Endothelial cell of umbilical vein (primary cell): ENCODE data around the gene KMT2B. TPM values are rescaled to one million over a fixed set of nuclear protein-coding genes. Genes with fewer than 3 reads are reported as not detected.

Experiments used
- BruUV-seq: library from RNA; stranded (reverse); fragments of 400-500 nt; replicated peaks from 2 replicates; lab custom pipeline; 2021; lab: Mats Ljungman, UMichigan
- CTCF ChIA-PET: fragments of 300-600, 350-600 bp; sonication (Branson Sonifier 250); formaldehyde crosslinking; loops from one replicate; lab custom pipeline; 2021; ENCODE audit warnings: antibody characterized with exemption, inconsistent platforms; lab: Charles Lee
- POLR2A ChIA-PET: fragments of 300-600, 350-600 bp; sonication (Branson Sonifier 250); formaldehyde crosslinking; loops from one replicate; lab custom pipeline; 2021; ENCODE audit warnings: antibody characterized with exemption, inconsistent platforms; lab: Charles Lee
- DNase-seq: peaks from one replicate; pipeline ENCODE4 v3.0.0-alpha.2; 2011; ENCODE audit warnings: low read depth, low spot score
- FAIRE-seq: peaks from 2 replicates; lab custom pipeline; 2011; peaks lifted over from hg19 to GRCh38; lab: Jason Lieb, UNC
- H2AFZ ChIP-seq: 2 replicates; pipeline ENCODE4 v1.6.0; 2012; ENCODE audit warnings: low read depth, low read length, control low read depth, inconsistent platforms
- H3K27ac ChIP-seq: 2 replicates; pipeline ENCODE4 v1.5.1; 2011; ENCODE audit warnings: low read depth, mild to moderate bottlenecking, control low read depth, low read length, moderate library complexity; ENCODE audit not compliant: insufficient read depth
- H3K27me3 ChIP-seq, 2 experiments: 2 replicates each; pipeline versions ENCODE4 v1.6.0 to v1.6.1; 2011; ENCODE audit warnings: low read length in 2 of 2, mixed read lengths in 1 of 2; ENCODE audit not compliant: control insufficient read depth in 2 of 2, insufficient read depth in 2 of 2
- H3K36me3 ChIP-seq, 2 experiments: 2 replicates in 1 of 2; 3 replicates in 1 of 2; pipeline ENCODE4 v1.5.1; 2011; ENCODE audit warnings: low read length in 2 of 2, mild to moderate bottlenecking in 1 of 2, moderate library complexity in 1 of 2; ENCODE audit not compliant: control insufficient read depth in 2 of 2, insufficient read depth in 2 of 2; ENCODE audit errors: extremely low read depth in 1 of 2
- H3K4me1 ChIP-seq: 3 replicates; pipeline ENCODE4 v1.5.1; 2011; ENCODE audit warnings: mild to moderate bottlenecking, low read length; ENCODE audit not compliant: control insufficient read depth, insufficient read depth; ENCODE audit errors: extremely low read depth
- H3K4me2 ChIP-seq: 2 replicates; pipeline ENCODE4 v1.6.1; 2011; ENCODE audit warnings: low read length, control low read depth, mixed read lengths; ENCODE audit not compliant: insufficient read depth
- H3K4me3 ChIP-seq, 3 experiments: fragments of 200-600 bp in 1 of 3; sonication (generic), shearing (Covaris generic) in 1 of 3; replicated peaks in 1 of 3; 2 replicates each; pipeline ENCODE4 v1.5.1; 2011 to 2016; ENCODE audit warnings: control low read depth in 3 of 3, low read length in 3 of 3, mild to moderate bottlenecking in 2 of 3, inconsistent platforms in 1 of 3, low read depth in 1 of 3, moderate library complexity in 1 of 3; ENCODE audit not compliant: insufficient read depth in 1 of 3
- H3K79me2 ChIP-seq: 2 replicates; pipeline ENCODE4 v1.6.0; 2012; ENCODE audit warnings: low read length, inconsistent platforms; ENCODE audit not compliant: control insufficient read depth, insufficient read depth
- H3K9ac ChIP-seq: replicated peaks from 2 replicates; pipeline ENCODE3; 2011; ENCODE audit warnings: low read length, control low read depth; ENCODE audit not compliant: insufficient read depth; ENCODE audit errors: extremely low read depth
- H3K9me1 ChIP-seq: replicated peaks from 3 replicates; pipeline ENCODE4 v1.6.0; 2011; ENCODE audit warnings: mild to moderate bottlenecking, low read length; ENCODE audit not compliant: control insufficient read depth, insufficient read depth; ENCODE audit errors: extremely low read depth
- H3K9me3 ChIP-seq: replicated peaks from 2 replicates; pipeline ENCODE4 v1.5.1; 2012; ENCODE audit warnings: low read length, inconsistent platforms; ENCODE audit not compliant: control insufficient read depth, insufficient read depth
- H4K20me1 ChIP-seq: replicated peaks from 2 replicates; pipeline ENCODE3; 2011; ENCODE audit warnings: mild to moderate bottlenecking, low read length; ENCODE audit not compliant: control insufficient read depth, insufficient read depth; ENCODE audit errors: extremely low read depth
- EZH2 ChIP-seq: IDR thresholded peaks from 2 replicates; pipeline ENCODE4 v1.6.1; 2012; ENCODE audit warnings: borderline replicate concordance, low read depth, mild to moderate bottlenecking, moderate library complexity, low read length, inconsistent platforms; ENCODE audit not compliant: severe bottlenecking
- FOS ChIP-seq: IDR thresholded peaks from 2 replicates; pipeline ENCODE4 v1.6.1; 2011; ENCODE audit warnings: mild to moderate bottlenecking, low read length, moderate library complexity, borderline replicate concordance; ENCODE audit not compliant: insufficient read depth
- GATA2 ChIP-seq: IDR thresholded peaks from 2 replicates; pipeline ENCODE4 v1.7.0; 2011; ENCODE audit warnings: low read depth, mild to moderate bottlenecking, moderate library complexity, mixed read lengths, low read length; ENCODE audit not compliant: insufficient read length, insufficient read depth
- JUN ChIP-seq: IDR thresholded peaks from 2 replicates; pipeline ENCODE4 v1.6.1; 2011; ENCODE audit warnings: borderline replicate concordance, low read depth; ENCODE audit not compliant: insufficient read length, insufficient read depth
- MYC ChIP-seq: IDR thresholded peaks from one replicate; pipeline ENCODE4 v1.6.1; 2011; ENCODE audit warnings: mild to moderate bottlenecking, low read depth, low read length
- POLR2A ChIP-seq: IDR thresholded peaks from 2 replicates; pipeline ENCODE4 v1.6.1; 2012; ENCODE audit warnings: low read depth, mild to moderate bottlenecking, control low read depth, low read length
- POLR2AphosphoS5 ChIP-seq: IDR thresholded peaks from 2 replicates; pipeline ENCODE4 v1.6.1; 2012; ENCODE audit warnings: low read depth, mild to moderate bottlenecking, control low read depth, low read length, moderate library complexity; ENCODE audit not compliant: insufficient read depth
- dilution Hi-C: fragments of 300-500 bp; cut with MboI; formaldehyde crosslinking; loops from one replicate; pipeline ENCODE4 v1.15.0; 2019; ENCODE audit warnings: low sequenced_read_pairs; ENCODE audit not compliant: extremely low pct_ligation_motif_present
- intact Hi-C: fragments of 100-400 bp; cut with micrococcal nuclease; formaldehyde crosslinking; loops from one replicate; pipeline ENCODE4 v1.10.0; 2022
- polyA plus RNA-seq, 4 experiments: library from polyadenylated mRNA; depleted of rRNA in 3 of 4; stranded (reverse) in 3 of 4; unstranded in 1 of 4; fragments of >200 nt; gene quantifications; 2 replicates each; pipeline versions ENCODE4 v1.2.1 to v1.2.3, GENCODE V29; 2011 to 2012; ENCODE audit warnings: missing spikeins in 1 of 4
- total RNA-seq: library from RNA; stranded (reverse); gene quantifications from 2 replicates; pipeline ENCODE4 v1.2.3, GENCODE V29; 2021
- TF ChIP-seq, protein P1 (sequence below): IDR thresholded peaks from 2 replicates; pipeline ENCODE4 v1.6.1; 2011; ENCODE audit not compliant: insufficient read depth, insufficient read length
- TF ChIP-seq, protein P2 (sequence below), 2 donors: IDR thresholded peaks; 1 replicate in 1 of 2; 2 replicates in 1 of 2; pipeline ENCODE4 v1.5.1; 2011; ENCODE audit warnings: low read length in 2 of 2, mild to moderate bottlenecking in 2 of 2, moderate library complexity in 2 of 2, control low read depth in 1 of 2, inconsistent platforms in 1 of 2, low read depth in 1 of 2; ENCODE audit not compliant: insufficient read depth in 1 of 2; ENCODE audit errors: extremely low read depth in 1 of 2

KMT2B gene
- total and polyA plus RNA-seq, 2 donors (not counting 3 experiments of a cell fraction or from before 2014, with no cell fraction given) = 28.4 to 37.2 TPM

DNA sequence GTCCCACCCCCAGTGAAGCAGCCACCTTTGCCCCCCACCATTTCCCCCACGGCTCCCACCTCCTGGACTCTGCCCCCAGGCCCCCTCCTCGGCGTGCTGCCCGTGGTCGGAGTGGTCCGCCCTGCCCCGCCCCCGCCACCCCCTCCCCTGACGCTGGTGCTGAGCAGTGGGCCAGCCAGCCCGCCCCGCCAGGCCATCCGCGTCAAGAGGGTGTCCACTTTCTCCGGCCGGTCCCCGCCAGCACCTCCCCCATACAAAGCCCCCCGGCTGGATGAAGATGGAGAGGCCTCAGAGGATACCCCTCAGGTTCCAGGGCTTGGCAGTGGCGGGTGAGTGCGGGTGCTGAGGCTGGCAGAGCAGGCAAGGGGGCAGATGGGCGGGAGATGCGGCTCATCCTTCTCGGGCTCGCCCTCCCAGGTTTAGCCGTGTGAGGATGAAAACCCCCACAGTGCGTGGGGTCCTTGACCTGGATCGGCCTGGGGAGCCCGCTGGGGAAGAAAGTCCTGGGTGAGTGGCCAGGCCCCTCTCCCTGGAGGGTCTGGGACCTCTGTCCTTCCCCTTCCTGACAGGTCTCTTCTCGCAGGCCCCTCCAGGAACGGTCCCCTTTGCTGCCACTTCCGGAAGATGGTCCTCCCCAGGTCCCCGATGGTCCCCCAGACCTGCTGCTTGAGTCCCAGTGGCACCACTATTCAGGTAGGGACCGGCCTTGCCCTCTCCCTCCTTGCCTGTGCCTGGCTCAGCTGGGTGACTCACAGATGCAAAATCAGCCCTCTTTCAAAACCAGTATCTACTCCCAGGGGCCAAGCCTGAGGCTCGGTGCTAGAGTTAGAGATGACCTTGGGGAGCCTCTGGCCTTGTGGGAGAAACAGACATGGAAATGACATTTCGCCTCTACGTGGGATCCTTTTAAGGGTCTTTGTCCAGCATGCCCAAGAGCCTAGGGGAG, 15.7 kb downstream of the KMT2B start:
- FAIRE-seq (no peak), DNase-seq (no peak)
- no peak overlapping the region for H3K27ac ChIP-seq
- no peaks in the 10 kb centered on the region for H3K9me1 ChIP-seq
- no peaks in the 10 kb centered on the region for H3K27me3 ChIP-seq
- dilution Hi-C loops = no loop called here
- H2AFZ ChIP-seq = no peak overlapping the region
- H3K79me2 ChIP-seq = no peaks in the 10 kb centered on the region
- no peak overlapping the region for H3K9ac ChIP-seq
- no peak overlapping the region for H3K4me3 ChIP-seq
- BruUV-seq = no TSS peak
- POLR2A ChIA-PET = no interaction called here
- no peaks in the 10 kb centered on the region for H4K20me1 ChIP-seq
- H3K4me1 ChIP-seq = no peaks in the 10 kb centered on the region
- intact Hi-C loops = no loop called here
- no peaks in the 10 kb centered on the region for H3K9me3 ChIP-seq
- CTCF ChIA-PET = no interaction called here
- peaks cover 13 to 75% of the 10 kb centered on the region in 2 experiments for H3K36me3 ChIP-seq
- TF ChIP-seq JUN (no peak), POLR2A (no peak), FOS (no peak), POLR2AphosphoS5 (no peak), EZH2 (no peak), GATA2 (no peak), MYC (no peak)
- TF ChIP-seq, protein P1, sequence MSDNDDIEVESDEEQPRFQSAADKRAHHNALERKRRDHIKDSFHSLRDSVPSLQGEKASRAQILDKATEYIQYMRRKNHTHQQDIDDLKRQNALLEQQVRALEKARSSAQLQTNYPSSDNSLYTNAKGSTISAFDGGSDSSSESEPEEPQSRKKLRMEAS = no peak
- TF ChIP-seq, protein P2, sequence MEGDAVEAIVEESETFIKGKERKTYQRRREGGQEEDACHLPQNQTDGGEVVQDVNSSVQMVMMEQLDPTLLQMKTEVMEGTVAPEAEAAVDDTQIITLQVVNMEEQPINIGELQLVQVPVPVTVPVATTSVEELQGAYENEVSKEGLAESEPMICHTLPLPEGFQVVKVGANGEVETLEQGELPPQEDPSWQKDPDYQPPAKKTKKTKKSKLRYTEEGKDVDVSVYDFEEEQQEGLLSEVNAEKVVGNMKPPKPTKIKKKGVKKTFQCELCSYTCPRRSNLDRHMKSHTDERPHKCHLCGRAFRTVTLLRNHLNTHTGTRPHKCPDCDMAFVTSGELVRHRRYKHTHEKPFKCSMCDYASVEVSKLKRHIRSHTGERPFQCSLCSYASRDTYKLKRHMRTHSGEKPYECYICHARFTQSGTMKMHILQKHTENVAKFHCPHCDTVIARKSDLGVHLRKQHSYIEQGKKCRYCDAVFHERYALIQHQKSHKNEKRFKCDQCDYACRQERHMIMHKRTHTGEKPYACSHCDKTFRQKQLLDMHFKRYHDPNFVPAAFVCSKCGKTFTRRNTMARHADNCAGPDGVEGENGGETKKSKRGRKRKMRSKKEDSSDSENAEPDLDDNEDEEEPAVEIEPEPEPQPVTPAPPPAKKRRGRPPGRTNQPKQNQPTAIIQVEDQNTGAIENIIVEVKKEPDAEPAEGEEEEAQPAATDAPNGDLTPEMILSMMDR (IDR thresholded peaks at IDR 0.05; ENCODE audit: extremely low read depth in 1 of 2, insufficient read depth in 1 of 2, low read depth in 1 of 2, low read length in 2 of 2) = no peak
- no peak overlapping the region for H3K4me2 ChIP-seq
